B cell (primary cell): ENCODE measurements around the gene KCNK18.
"Not testable (repeated sequence)": the region's sequence is repeated elsewhere in the genome, so short reads cannot be mapped to it uniquely, and the experiment has no call there.

Experiments
- EZH2 ChIP-seq: IDR thresholded peaks from 2 replicates; pipeline ENCODE4 v1.6.1; 2012; ENCODE audit warnings: borderline replicate concordance, low read depth, mild to moderate bottlenecking, moderate library complexity, low read length; ENCODE audit not compliant: insufficient read depth, poor library complexity, severe bottlenecking
- TF ChIP-seq, protein P1 (sequence below): fragments of 200-600 bp; IDR thresholded peaks from one replicate; pipeline ENCODE4 v1.8.0; 2022; ENCODE audit warnings: antibody characterized with exemption, mild to moderate bottlenecking

DNA sequence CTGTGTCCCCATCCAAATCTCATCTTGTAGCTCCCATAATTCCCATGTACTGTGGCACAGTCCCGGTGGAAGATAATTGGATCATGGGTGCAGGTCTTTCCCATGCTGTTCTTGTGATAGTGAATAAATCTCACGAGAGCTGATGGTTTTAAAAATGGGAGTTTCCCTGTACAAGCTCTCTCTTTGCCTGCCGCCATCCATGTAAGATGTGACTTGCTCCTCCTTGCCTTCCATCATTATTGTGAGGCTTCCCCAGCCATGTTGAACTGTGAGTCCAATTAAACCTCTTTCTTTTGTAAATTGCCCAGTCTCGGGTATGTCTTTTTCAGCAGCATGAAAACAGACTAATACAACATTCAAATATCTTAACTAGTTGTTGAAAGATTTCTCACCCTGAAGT is 32.8 kb downstream of the KCNK18 start:
- TF ChIP-seq EZH2 = not testable (repeated sequence)
- TF ChIP-seq, protein P1, sequence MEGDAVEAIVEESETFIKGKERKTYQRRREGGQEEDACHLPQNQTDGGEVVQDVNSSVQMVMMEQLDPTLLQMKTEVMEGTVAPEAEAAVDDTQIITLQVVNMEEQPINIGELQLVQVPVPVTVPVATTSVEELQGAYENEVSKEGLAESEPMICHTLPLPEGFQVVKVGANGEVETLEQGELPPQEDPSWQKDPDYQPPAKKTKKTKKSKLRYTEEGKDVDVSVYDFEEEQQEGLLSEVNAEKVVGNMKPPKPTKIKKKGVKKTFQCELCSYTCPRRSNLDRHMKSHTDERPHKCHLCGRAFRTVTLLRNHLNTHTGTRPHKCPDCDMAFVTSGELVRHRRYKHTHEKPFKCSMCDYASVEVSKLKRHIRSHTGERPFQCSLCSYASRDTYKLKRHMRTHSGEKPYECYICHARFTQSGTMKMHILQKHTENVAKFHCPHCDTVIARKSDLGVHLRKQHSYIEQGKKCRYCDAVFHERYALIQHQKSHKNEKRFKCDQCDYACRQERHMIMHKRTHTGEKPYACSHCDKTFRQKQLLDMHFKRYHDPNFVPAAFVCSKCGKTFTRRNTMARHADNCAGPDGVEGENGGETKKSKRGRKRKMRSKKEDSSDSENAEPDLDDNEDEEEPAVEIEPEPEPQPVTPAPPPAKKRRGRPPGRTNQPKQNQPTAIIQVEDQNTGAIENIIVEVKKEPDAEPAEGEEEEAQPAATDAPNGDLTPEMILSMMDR = not testable (repeated sequence)
